Measurements from ENCODE around the gene TRAPPC8. TPM values are rescaled to one million over a fixed set of nuclear protein-coding genes. Genes with fewer than 3 reads are reported as not detected.
A peak's percentile ranks its signal among the peaks of the same experiment; 100 is the strongest.
"Not testable (repeated sequence)": the region's sequence is repeated elsewhere in the genome, so short reads cannot be mapped to it uniquely, and the experiment has no call there.

TRAPPC8 gene
- total RNA-seq, 1 experiment from 2014 or later = 30.4 TPM

GRCh38 chr18:31941010-31941809 is 1.7 kb downstream of the TRAPPC8 start:
- ATAC-seq = no peak
- H3K4me3 ChIP-seq (replicated peaks in 1 of 2; ENCODE audit: low read depth in 1 of 2, low read length in 2 of 2) = peak overlapping the region; percentile 91 to 96
- no peak overlapping the region for H2AFZ ChIP-seq (ENCODE audit: low read depth, low read length, poor library complexity, severe bottlenecking)
- H3K4me2 ChIP-seq (ENCODE audit: low read length) = peak overlapping the region; percentile 80
- intact Hi-C loops (cut with micrococcal nuclease) = loop anchor here (5.0 kb wide), 1 partner anchor 76 kb away; the partner anchor contains the start of gene RNF125
- H3K4me1 ChIP-seq (ENCODE audit: control insufficient read depth in 1 of 2, insufficient read depth in 2 of 2, low read length in 2 of 2) = peaks cover 16 to 24% of the 10 kb centered on the region in 2 experiments
- peaks cover 64% of the 10 kb centered on the region for H3K79me2 ChIP-seq (ENCODE audit: insufficient read depth, low read length)
- H3K9me2 ChIP-seq (ENCODE audit: insufficient read depth) = no peaks in the 10 kb centered on the region
- RAD21 ChIA-PET (ENCODE audit: low non-redundant PET in 1 of 2, low total read pairs in 2 of 2, uncharacterized antibody in 2 of 2, unreplicated experiment in 2 of 2) = no interaction called here
- DNase-seq (ENCODE audit: low read depth, low spot score) = no peak
- POLR2A ChIA-PET = no interaction called here
- no peaks in the 10 kb centered on the region for H4K20me1 ChIP-seq (ENCODE audit: insufficient read depth)
- no peaks in the 10 kb centered on the region for H3K27me3 ChIP-seq (ENCODE audit: insufficient read depth, low read length)
- peak overlapping the region; percentile 90 for H3K9ac ChIP-seq (ENCODE audit: low read length)
- CTCF ChIA-PET = no interaction called here
- no TSS peak for BruUV-seq (replicated peaks)
- H3K36me3 ChIP-seq (ENCODE audit: control insufficient read depth in 1 of 2, insufficient read depth in 2 of 2, low read length in 2 of 2) = no peaks in the 10 kb centered on the region; a peak in 1 of 4 replicates
- no peak for TF ChIP-seq POLR2A (IDR thresholded peaks at IDR 0.05; ENCODE audit: borderline replicate concordance, extremely low read depth, insufficient read depth, insufficient read length)
- no peak for TF ChIP-seq EGR1 (IDR thresholded peaks at IDR 0.05; ENCODE audit: low read depth)
- no peak for TF ChIP-seq JUND (IDR thresholded peaks at IDR 0.05)
- TF ChIP-seq YY1 (IDR thresholded peaks at IDR 0.05; ENCODE audit: extremely low read depth, insufficient replicate concordance, low read depth, low read length) = no peak
- no peak for TF ChIP-seq CTCF (IDR thresholded peaks at IDR 0.05 in 2 of 3, conservative IDR thresholded peaks at IDR 0.05 in 1 of 3; ENCODE audit: borderline replicate concordance in 1 of 3, insufficient read depth in 1 of 3, low read depth in 2 of 3, low read length in 2 of 3)
- TF ChIP-seq EZH2phosphoT487 (IDR thresholded peaks at IDR 0.05; ENCODE audit: borderline replicate concordance) = no peak
- TF ChIP-seq CEBPB (IDR thresholded peaks at IDR 0.05; ENCODE audit: low read depth) = no peak
- no peak for TF ChIP-seq POLR2AphosphoS5 (IDR thresholded peaks at IDR 0.05; ENCODE audit: low read depth, low read length)
- no peaks in the 10 kb centered on the region for H3K9me3 ChIP-seq (ENCODE audit: control insufficient read depth in 1 of 2, insufficient read depth in 1 of 2, low read depth in 1 of 2, low read length in 2 of 2)
- H3K27ac ChIP-seq (ENCODE audit: low read depth, low read length) = no peak overlapping the region

GRCh38 chr18:31934773-31935172 is 8.2 kb downstream of the TRAPPC8 start:
- intact Hi-C loops (cut with micrococcal nuclease); H2AFZ ChIP-seq (ENCODE audit: low read depth, low read length, poor library complexity, severe bottlenecking); H3K27ac ChIP-seq (ENCODE audit: low read depth, low read length); H3K9me3 ChIP-seq (ENCODE audit: control insufficient read depth in 1 of 2, insufficient read depth in 1 of 2, low read depth in 1 of 2, low read length in 2 of 2); H3K27me3 ChIP-seq (ENCODE audit: insufficient read depth, low read length); H3K4me3 ChIP-seq (replicated peaks in 1 of 2; ENCODE audit: low read depth in 1 of 2, low read length in 2 of 2); CTCF ChIA-PET; H3K9me2 ChIP-seq (ENCODE audit: insufficient read depth); H3K4me2 ChIP-seq (ENCODE audit: low read length); H3K9ac ChIP-seq (ENCODE audit: low read length); POLR2A ChIA-PET; H3K36me3 ChIP-seq (ENCODE audit: control insufficient read depth in 1 of 2, insufficient read depth in 2 of 2, low read length in 2 of 2); RAD21 ChIA-PET (ENCODE audit: low non-redundant PET in 1 of 2, low total read pairs in 2 of 2, uncharacterized antibody in 2 of 2, unreplicated experiment in 2 of 2); DNase-seq (ENCODE audit: low read depth, low spot score); H3K4me1 ChIP-seq (ENCODE audit: control insufficient read depth in 1 of 2, insufficient read depth in 2 of 2, low read length in 2 of 2); ATAC-seq; H4K20me1 ChIP-seq (ENCODE audit: insufficient read depth); BruUV-seq (replicated peaks): not testable (repeated sequence)
- peaks cover 90% of the 10 kb centered on the region for H3K79me2 ChIP-seq (ENCODE audit: insufficient read depth, low read length)
